ENCODE results near the gene PAXIP1. TPM values are rescaled to one million over a fixed set of nuclear protein-coding genes. Genes with fewer than 3 reads are reported as not detected.

PAXIP1 gene
- total RNA-seq, 2 experiments from 2014 or later = 16.9 to 18.0 TPM

Other genes starting within 250 kb of the PAXIP1 start
- gene HTR5A, start 67.2 kb upstream of the PAXIP1 start, total RNA-seq = not detected